HepG2 (cell line): ENCODE data around the gene MGARP. TPM values are rescaled to one million over a fixed set of nuclear protein-coding genes. Genes with fewer than 3 reads are reported as not detected.
A peak's percentile ranks its signal among the peaks of the same experiment; 100 is the strongest.

Experiments used
- ATAC-seq: fragments of 200-7000 bp; cut with Tn5 transposase; 3 replicates; pipeline ENCODE4 v1.9.1; 2020; ENCODE audit warnings: mild to moderate bottlenecking, moderate library complexity
- BruUV-seq: library from RNA; stranded (reverse); fragments of 400-500 nt; replicated peaks from 2 replicates; lab custom pipeline; 2021; lab: Mats Ljungman, UMichigan
- CTCF ChIA-PET: fragments of 300-600 bp; formaldehyde crosslinking; extraction: SDS; loops from one replicate; lab custom pipeline; 2021; ENCODE audit warnings: low total read pairs, inconsistent platforms, low intra/inter-chr PET ratio; lab: Yijun Ruan, JAX
- POLR2A ChIA-PET: fragments of 350-600 bp; sonication (Branson Sonifier 250); formaldehyde crosslinking; loops from one replicate; lab custom pipeline; 2020; ENCODE audit warnings: antibody characterized with exemption, inconsistent platforms; lab: Yijun Ruan, JAX
- DNase-seq: peaks from one replicate; pipeline ENCODE4 v3.0.0-alpha.2; 2015; ENCODE audit warnings: low spot score
- FAIRE-seq: peaks from 3 replicates; lab custom pipeline; 2011; peaks lifted over from hg19 to GRCh38; lab: Jason Lieb, UNC
- H2AFZ ChIP-seq: one replicate; pipeline ENCODE4 v1.6.1; 2011; ENCODE audit warnings: low read length, inconsistent platforms
- H3K27ac ChIP-seq: fragments of 300-600 bp; 3 replicates; pipeline ENCODE4 v1.8.0; 2011; ENCODE audit warnings: mixed run types, mild to moderate bottlenecking, mixed read lengths, low read length, inconsistent platforms; ENCODE audit not compliant: insufficient read depth; ENCODE audit errors: extremely low read length
- H3K27me3 ChIP-seq, 2 experiments: fragments of 200-600 bp in 1 of 2; 2 replicates in 1 of 2; 3 replicates in 1 of 2; pipeline versions ENCODE4 v1.6.0 to v1.8.0; 2011; ENCODE audit warnings: low read length in 2 of 2, mild to moderate bottlenecking in 2 of 2, moderate library complexity in 2 of 2, inconsistent platforms in 1 of 2; ENCODE audit not compliant: insufficient read depth in 2 of 2, control insufficient read depth in 1 of 2
- H3K36me3 ChIP-seq, 2 experiments: fragments of 200-600 bp in 1 of 2; replicated peaks in 1 of 2; 2 replicates in 1 of 2; 3 replicates in 1 of 2; pipeline versions ENCODE4 v1.5.1 to v1.8.0; 2011; ENCODE audit warnings: low read length in 2 of 2, inconsistent platforms in 1 of 2; ENCODE audit not compliant: insufficient read depth in 2 of 2, control insufficient read depth in 1 of 2
- H3K4me1 ChIP-seq: 2 replicates; pipeline ENCODE4 v1.5.1; 2012; ENCODE audit warnings: low read length, inconsistent platforms; ENCODE audit not compliant: insufficient read depth
- H3K4me2 ChIP-seq: 2 replicates; pipeline ENCODE4 v1.6.0; 2011; ENCODE audit warnings: low read depth, low read length, inconsistent platforms
- H3K4me3 ChIP-seq, 3 experiments: fragments of 200-600 bp in 1 of 3; sonication (generic), shearing (Covaris generic) in 1 of 3; replicated peaks in 1 of 3; 2 replicates each; pipeline ENCODE4 v1.5.1; 2011 to 2016; ENCODE audit warnings: low read length in 3 of 3, inconsistent platforms in 2 of 3, low read depth in 2 of 3, mild to moderate bottlenecking in 2 of 3, control low read depth in 1 of 3, mixed read lengths in 1 of 3; ENCODE audit not compliant: insufficient read depth in 1 of 3
- H3K79me2 ChIP-seq: one replicate; pipeline ENCODE4 v1.6.1; 2011; ENCODE audit warnings: low read length, inconsistent platforms; ENCODE audit not compliant: insufficient read depth
- H3K9ac ChIP-seq: 2 replicates; pipeline ENCODE4 v1.6.0; 2011; ENCODE audit warnings: mild to moderate bottlenecking, low read depth, low read length, inconsistent platforms; ENCODE audit not compliant: insufficient read depth
- H3K9me3 ChIP-seq: 2 replicates; pipeline ENCODE4 v1.5.1; 2012; ENCODE audit warnings: mild to moderate bottlenecking, low read length
- H4K20me1 ChIP-seq: 2 replicates; pipeline ENCODE4 v1.6.0; 2011; ENCODE audit warnings: inconsistent platforms, mild to moderate bottlenecking, low read length, moderate library complexity; ENCODE audit not compliant: insufficient read depth
- MAFF ChIP-seq: IDR thresholded peaks from 2 replicates; pipeline ENCODE4 v1.6.1; 2011; ENCODE audit warnings: low read depth, low read length, improper control_type of control experiment
- MAFK ChIP-seq, 2 experiments: IDR thresholded peaks in 1 of 2; conservative IDR thresholded peaks in 1 of 2; 2 replicates each; pipeline ENCODE4 v1.6.1; 2011; ENCODE audit warnings: improper control_type of control experiment in 2 of 2, low read length in 2 of 2
- ZFP37 ChIP-seq: sonication (generic); formaldehyde crosslinking; IDR thresholded peaks from 2 replicates; pipeline ENCODE4 v1.4.0; 2020; ENCODE audit warnings: missing genetic modification reagents, borderline replicate concordance
- ZNF510 ChIP-seq: sonication (generic); formaldehyde crosslinking; IDR thresholded peaks from 2 replicates; pipeline ENCODE4 v1.4.0; 2020; ENCODE audit warnings: low read depth, mild to moderate bottlenecking, missing genetic modification reagents
- ZNF841 ChIP-seq: sonication (generic); formaldehyde crosslinking; IDR thresholded peaks from 2 replicates; pipeline ENCODE4 v1.8.1; 2023; ENCODE audit warnings: missing genetic modification reagents, borderline replicate concordance
- WGBS: methylation state at CpG from one replicate; pipeline ENCODE4 v1.1.6; 2017; ENCODE audit warnings: low lambda C conversion rate; 5-methylcytosine and 5-hydroxymethylcytosine counted together
- in situ Hi-C: cut with HindIII; loops from 2 replicates; pipeline ENCODE4 v1.10.0; 2017; ENCODE audit warnings: low pct_unique_long_range_greater_than_20kb; ENCODE audit not compliant: extremely low pct_ligation_motif_present
- intact Hi-C: fragments of 100-400 bp; cut with micrococcal nuclease; formaldehyde crosslinking; loops from one replicate; pipeline ENCODE4 v1.10.0; 2022; ENCODE audit not compliant: unreplicated experiment
- polyA plus RNA-seq, 8 experiments: library from polyadenylated mRNA; depleted of rRNA in 3 of 8; stranded (reverse) in 7 of 8; unstranded in 1 of 8; fragments of >200 nt; fragmentation: Illumina TruSeq in 4 of 8; extraction: Trizol in 4 of 8; gene quantifications; 2 replicates each; pipeline versions ENCODE4 v1.2.1 to v1.2.3, GENCODE V29; 2011 to 2016; ENCODE audit warnings: low read depth in 4 of 8, missing spikeins in 1 of 8, mixed read lengths in 1 of 8; ENCODE audit not compliant: insufficient read depth in 1 of 8
- total RNA-seq, 5 experiments: library from RNA; depleted of rRNA; stranded (reverse); fragments of >200 nt; fragmentation: Illumina TruSeq; extraction: Trizol; gene quantifications; 2 replicates each; pipeline ENCODE4 v1.2.3, GENCODE V29; 2016; ENCODE audit warnings: low read depth in 1 of 5
- TF ChIP-seq, protein P1 (sequence below): sonication (generic); formaldehyde crosslinking; IDR thresholded peaks from 2 replicates; pipeline ENCODE4 v1.4.0; 2020; ENCODE audit warnings: missing genetic modification reagents

MGARP gene
- total and polyA plus RNA-seq, 2 of the 13 experiments (the other 11 are each of a cell fraction or from before 2014, with no cell fraction given) = 0.11 to 0.13 TPM

DNA sequence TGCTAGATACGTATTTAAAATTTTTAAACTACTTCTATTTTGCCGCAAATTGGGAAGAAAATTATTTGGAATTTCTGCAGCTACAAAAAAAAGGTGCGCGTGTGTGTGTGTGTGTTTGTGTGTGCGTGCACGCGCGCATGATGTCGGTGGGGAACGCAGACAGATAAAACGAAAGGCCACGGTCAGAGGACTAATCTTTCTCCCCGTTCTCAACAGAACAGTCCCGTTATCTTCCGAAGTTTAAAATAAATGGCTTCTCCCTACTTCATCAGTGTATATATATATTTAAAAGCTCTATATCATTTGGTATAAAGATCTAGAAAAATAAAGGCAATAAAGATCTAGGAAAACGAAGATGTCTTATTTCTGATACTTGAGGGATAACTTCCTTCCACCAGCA is 1.5 kb downstream of the MGARP start (continued):
- no peak for TF ChIP-seq ZNF841 (CRISPR knock-in tag)
- TF ChIP-seq, all 625 proteins: peak for 0

DNA sequence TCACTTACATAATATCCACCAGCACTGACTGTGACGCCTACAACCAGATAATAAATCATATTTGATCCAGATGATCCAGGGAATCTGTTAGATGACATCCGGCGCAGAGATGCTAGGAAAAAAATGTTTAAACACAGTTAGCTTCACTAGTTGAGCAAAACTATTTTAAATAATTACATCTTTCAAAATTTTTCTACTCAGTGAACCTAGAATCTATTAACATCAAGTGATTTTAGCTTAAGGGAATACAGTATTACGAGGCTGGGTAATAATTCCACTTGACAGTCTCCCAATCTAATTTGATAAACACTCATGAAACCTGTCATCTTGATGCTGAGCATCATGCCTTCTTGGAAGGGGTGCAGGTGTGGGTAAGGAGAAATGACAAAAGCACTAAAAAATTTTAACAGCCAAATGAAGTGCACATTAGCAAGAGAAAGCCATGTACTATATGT is 4.7 kb downstream of the MGARP start:
- Histone ChIP-seq H3K27me3 (no peaks in the 10 kb centered on the region), H3K27ac (no peak overlapping the region), H3K9me3 (no peaks in the 10 kb centered on the region), H3K79me2 (no peaks in the 10 kb centered on the region), H3K4me2 (no peak overlapping the region), H3K4me3 (no peak overlapping the region), H3K9ac (no peak overlapping the region), H3K36me3 (no peaks in the 10 kb centered on the region), H4K20me1 (no peaks in the 10 kb centered on the region), H2AFZ (no peak overlapping the region), H3K4me1 (no peaks in the 10 kb centered on the region)
- no peak for ATAC-seq
- ChIA-PET CTCF (no interaction called here), POLR2A (interaction anchor here (1.1 kb wide), 1 partner anchor 20 kb away, joined by 3 read pairs; no protein-coding TSS in a partner anchor)
- DNase-seq = no peak
- TF ChIP-seq, protein P1, sequence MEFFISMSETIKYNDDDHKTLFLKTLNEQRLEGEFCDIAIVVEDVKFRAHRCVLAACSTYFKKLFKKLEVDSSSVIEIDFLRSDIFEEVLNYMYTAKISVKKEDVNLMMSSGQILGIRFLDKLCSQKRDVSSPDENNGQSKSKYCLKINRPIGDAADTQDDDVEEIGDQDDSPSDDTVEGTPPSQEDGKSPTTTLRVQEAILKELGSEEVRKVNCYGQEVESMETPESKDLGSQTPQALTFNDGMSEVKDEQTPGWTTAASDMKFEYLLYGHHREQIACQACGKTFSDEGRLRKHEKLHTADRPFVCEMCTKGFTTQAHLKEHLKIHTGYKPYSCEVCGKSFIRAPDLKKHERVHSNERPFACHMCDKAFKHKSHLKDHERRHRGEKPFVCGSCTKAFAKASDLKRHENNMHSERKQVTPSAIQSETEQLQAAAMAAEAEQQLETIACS (CRISPR knock-in tag) = no peak
- in situ Hi-C loops = no loop called here
- intact Hi-C loops = no loop called here
- no peak for FAIRE-seq
- BruUV-seq = no TSS peak
- 61% methylated on average over 4 of the region's 4 CpGs for WGBS

DNA sequence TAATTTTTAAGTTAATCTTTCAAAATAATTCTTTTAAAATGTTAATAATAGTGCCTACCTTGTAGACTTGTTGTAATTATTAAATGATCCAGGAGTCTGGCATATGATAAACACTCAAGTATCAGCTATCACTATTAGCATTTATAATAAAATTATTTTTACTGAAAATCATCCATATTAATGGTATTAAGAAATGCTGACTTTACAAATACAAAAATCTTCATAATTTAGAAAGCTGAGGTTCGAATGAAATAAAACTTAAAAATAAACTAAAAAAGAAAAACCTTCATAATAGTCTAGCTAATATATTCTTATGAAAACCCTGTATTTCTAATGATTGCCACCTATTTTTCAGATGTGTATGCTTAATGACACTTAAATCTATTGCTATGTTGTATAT is 5.2 kb downstream of the MGARP start:
- ATAC-seq (no peak), DNase-seq (no peak), FAIRE-seq (no peak)
- TF ChIP-seq MAFF (peak; percentile 63; the same call in 1 of the 2 replicates), ZNF510 (CRISPR knock-in tag) (no peak), MAFK (conservative IDR thresholded peaks at IDR 0.05 in 1 of 2, IDR thresholded peaks at IDR 0.05 in 1 of 2; ENCODE audit: low read length in 2 of 2) (peak in 1 of 2 experiments; percentile 87; a peak in 3 of 4 replicates), ZFP37 (CRISPR knock-in tag) (no peak)
- BruUV-seq = no TSS peak
- Histone ChIP-seq H3K27me3 (no peaks in the 10 kb centered on the region), H3K36me3 (no peaks in the 10 kb centered on the region), H3K79me2 (no peaks in the 10 kb centered on the region), H3K9ac (no peak overlapping the region), H3K4me3 (no peak overlapping the region), H4K20me1 (no peaks in the 10 kb centered on the region), H3K4me2 (no peak overlapping the region), H2AFZ (no peak overlapping the region), H3K9me3 (no peaks in the 10 kb centered on the region), H3K4me1 (no peaks in the 10 kb centered on the region), H3K27ac (no peak overlapping the region)
- WGBS = 43% methylated on average over 1 of the region's 1 CpG
- ChIA-PET CTCF (no interaction called here), POLR2A (interaction anchor here (1.1 kb wide), 1 partner anchor 21 kb away, joined by 3 read pairs; no protein-coding TSS in a partner anchor)
- in situ Hi-C loops (no loop called here), intact Hi-C loops (no loop called here)
